ENCODE measurements around the gene CTPS2. TPM values are rescaled to one million over a fixed set of nuclear protein-coding genes. Genes with fewer than 3 reads are reported as not detected.

The CTPS2 gene
- total RNA-seq, 1 donor: 2.9 TPM

DNA sequence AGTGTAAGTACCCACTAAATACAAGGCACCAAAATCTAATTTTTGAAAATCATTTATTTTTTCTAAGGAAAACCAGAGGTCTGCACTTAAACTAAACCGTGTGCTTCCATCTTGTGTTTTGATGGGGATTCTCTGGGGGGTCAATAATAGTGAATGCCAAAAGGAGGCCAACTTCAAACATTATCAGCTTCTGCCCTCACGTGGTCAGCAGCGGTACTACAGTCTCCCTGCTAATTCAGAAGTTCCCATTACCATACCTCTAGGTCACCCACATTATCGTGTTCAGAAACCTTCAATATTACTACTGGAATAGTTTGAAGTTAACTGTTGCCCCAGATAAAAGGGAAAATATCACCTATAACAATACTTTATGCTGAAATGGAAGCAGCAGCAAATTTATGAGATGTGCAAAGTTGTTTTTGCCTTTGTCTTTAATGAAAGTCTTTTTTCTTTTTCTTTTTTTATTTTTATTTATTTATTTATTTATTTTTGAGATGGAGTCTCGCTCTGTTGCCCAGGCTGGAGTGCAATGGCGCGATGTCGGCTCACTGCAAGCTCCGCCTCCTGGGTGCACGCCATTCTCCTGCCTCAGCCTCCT is 17.3 kb downstream of the CTPS2 start:
- Histone ChIP-seq H3K27me3 (ENCODE audit: insufficient read depth, low read length) (no peaks in the 10 kb centered on the region), H3K4me3 (ENCODE audit: low read length) (no peak overlapping the region), H3K4me1 (ENCODE audit: insufficient read depth, low read length) (no peaks in the 10 kb centered on the region), H3K9me3 (ENCODE audit: low read depth, low read length) (no peaks in the 10 kb centered on the region)

DNA sequence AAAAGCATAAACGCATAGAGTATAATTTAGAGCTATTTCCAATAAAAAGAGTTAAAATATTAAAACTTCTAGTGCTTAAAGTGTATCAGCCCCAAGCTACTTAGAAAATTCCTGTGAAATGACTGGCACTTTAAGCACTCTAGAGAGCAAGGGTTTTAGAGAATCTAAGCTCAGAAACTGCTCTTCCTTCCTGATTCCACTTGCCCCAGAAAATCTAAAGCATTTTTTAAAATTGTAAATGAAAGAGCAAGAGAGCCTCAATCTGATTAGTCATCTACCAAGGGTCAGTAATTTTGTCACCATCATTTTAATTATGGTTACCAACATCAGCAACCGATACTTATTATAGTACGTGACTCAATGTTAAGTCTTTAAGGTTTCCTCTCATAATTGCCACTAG is 25.0 kb downstream of the CTPS2 start:
- Histone ChIP-seq H3K4me1 (ENCODE audit: insufficient read depth, low read length) (no peaks in the 10 kb centered on the region), H3K27me3 (ENCODE audit: insufficient read depth, low read length) (no peaks in the 10 kb centered on the region), H3K4me3 (ENCODE audit: low read length) (no peak overlapping the region), H3K9me3 (ENCODE audit: low read depth, low read length) (no peaks in the 10 kb centered on the region)

DNA sequence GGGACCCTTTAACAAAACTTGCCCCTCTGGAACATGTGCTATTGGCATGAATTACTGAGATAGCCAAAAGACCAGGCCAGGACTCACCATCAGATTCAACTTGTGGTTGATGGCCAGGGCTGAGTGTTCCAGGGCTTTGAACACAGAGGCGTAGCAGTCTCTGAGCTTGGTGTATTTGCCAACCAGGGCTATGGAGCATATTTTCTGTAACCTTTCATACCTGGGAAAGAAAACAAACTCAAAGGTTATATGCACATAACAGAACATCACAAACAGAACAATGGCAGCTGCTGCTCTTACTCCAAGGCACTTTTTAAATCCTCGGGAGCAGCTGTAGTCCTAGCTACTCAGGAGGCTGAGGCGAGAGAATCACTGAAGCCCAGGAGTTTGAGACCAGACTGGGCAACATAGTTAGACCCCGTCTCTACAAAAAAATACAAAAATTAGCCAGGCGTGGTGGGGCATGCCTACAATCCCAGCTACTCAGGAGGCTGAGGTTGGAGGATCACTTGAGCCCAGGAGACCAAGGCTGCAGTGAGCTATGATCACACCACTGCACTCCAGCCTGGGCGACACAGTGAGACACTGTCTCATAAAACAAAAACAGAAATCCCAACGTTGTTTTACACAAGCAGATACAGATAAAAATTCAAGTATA is 29.3 kb downstream of the CTPS2 start:
- Histone ChIP-seq H3K9me3 (ENCODE audit: low read depth, low read length) (no peaks in the 10 kb centered on the region), H3K4me1 (ENCODE audit: insufficient read depth, low read length) (no peaks in the 10 kb centered on the region), H3K4me3 (ENCODE audit: low read length) (no peak overlapping the region), H3K27me3 (ENCODE audit: insufficient read depth, low read length) (no peaks in the 10 kb centered on the region)

GRCh38 chrX:16678689-16679088 is 33.8 kb downstream of the CTPS2 start:
- no peak overlapping the region for H3K4me3 ChIP-seq (ENCODE audit: low read length)
- no peaks in the 10 kb centered on the region for H3K27me3 ChIP-seq (ENCODE audit: insufficient read depth, low read length)
- H3K4me1 ChIP-seq (ENCODE audit: insufficient read depth, low read length): no peaks in the 10 kb centered on the region
- H3K9me3 ChIP-seq (ENCODE audit: low read depth, low read length): no peaks in the 10 kb centered on the region

DNA sequence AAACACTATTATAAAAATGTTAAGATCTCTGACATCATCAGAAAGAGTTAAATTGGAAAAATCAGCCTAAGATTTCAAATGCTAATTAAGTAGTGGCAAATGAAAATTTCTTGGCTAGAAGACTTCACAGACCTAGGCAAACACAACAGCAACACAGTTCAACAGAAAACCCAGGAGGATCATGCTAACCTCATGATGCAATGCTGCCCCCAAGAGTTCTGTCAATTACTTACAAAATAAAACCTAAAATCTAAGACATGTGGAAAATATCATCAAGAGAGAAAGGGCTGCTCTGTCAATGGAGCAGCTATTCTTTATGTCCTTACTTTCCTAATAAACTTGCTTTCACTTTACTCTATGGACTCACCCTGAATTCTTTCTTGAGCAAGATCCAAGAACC is 41.5 kb downstream of the CTPS2 start:
- no peaks in the 10 kb centered on the region for H3K27me3 ChIP-seq (ENCODE audit: insufficient read depth, low read length)
- no peaks in the 10 kb centered on the region for H3K9me3 ChIP-seq (ENCODE audit: low read depth, low read length)
- no peaks in the 10 kb centered on the region for H3K4me1 ChIP-seq (ENCODE audit: insufficient read depth, low read length)
- no peak overlapping the region for H3K4me3 ChIP-seq (ENCODE audit: low read length)

DNA sequence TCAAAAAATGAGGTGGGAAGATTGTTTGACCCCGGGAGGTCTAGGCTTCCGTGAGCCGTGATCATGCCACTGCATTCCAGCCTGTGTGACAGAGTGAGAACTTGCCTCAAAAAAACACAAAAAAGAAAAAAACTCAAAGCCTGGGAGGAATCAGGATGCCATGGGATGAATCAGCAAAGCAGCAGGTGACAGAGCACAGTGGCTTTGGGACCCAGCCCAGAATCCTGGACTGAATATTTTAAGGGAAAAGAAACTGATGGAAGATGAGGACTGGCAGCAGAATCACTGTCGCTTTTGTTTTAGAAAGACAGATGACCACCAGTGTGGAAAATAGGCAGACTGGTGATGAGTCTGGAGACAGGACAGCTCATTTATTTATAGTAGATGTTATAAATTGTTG is 45.9 kb downstream of the CTPS2 start:
- H3K4me3 ChIP-seq (ENCODE audit: low read length): no peak overlapping the region
- no peaks in the 10 kb centered on the region for H3K4me1 ChIP-seq (ENCODE audit: insufficient read depth, low read length)
- no peaks in the 10 kb centered on the region for H3K9me3 ChIP-seq (ENCODE audit: low read depth, low read length)
- H3K27me3 ChIP-seq (ENCODE audit: insufficient read depth, low read length): no peaks in the 10 kb centered on the region

DNA sequence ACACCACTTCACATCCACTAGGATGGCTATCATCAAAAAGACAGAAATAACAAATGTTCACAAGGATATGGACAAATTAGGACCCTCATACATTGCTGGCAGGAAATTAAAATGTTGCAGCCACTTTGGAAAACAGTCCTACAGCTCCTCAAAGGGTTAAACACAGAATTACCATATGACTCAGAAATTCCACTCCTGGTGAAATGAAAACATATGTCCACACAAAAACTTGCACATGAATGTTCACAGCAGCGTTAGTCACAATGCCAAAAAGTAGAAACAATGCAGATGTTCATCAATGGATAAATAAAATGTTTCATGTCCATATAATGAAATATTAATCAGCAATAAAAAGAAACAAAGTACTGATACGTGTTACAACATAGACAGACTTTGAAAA is 47.4 kb downstream of the CTPS2 start:
- Histone ChIP-seq H3K4me1 (ENCODE audit: insufficient read depth, low read length) (no peaks in the 10 kb centered on the region), H3K4me3 (ENCODE audit: low read length) (no peak overlapping the region)

DNA sequence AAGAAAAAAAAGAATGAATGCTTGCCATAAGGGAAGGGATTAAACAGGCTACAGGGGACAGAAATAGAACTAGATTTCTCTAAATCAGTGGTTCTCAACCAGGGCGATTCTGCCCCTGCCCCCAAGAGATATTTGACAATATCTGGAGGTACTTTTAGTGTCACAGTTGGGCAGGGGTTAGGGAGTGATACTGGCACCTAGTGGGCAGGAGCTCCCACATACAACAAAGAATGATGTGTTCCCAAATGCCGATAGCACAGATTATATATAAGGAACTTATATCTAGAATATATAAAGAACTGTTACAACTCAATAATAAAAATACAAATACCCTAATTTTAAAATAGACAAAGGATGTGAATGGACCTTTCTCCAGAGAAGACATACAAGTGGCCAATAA is 47.8 kb downstream of the CTPS2 start:
- no peaks in the 10 kb centered on the region for H3K27me3 ChIP-seq (ENCODE audit: insufficient read depth, low read length)
- H3K4me1 ChIP-seq (ENCODE audit: insufficient read depth, low read length): no peaks in the 10 kb centered on the region
- no peak overlapping the region for H3K4me3 ChIP-seq (ENCODE audit: low read length)
- no peaks in the 10 kb centered on the region for H3K9me3 ChIP-seq (ENCODE audit: low read depth, low read length)

More for the DNA sequence above, 47.4 kb downstream of the CTPS2 start:
- Histone ChIP-seq H3K27me3 (ENCODE audit: insufficient read depth, low read length) (no peaks in the 10 kb centered on the region), H3K9me3 (ENCODE audit: low read depth, low read length) (no peaks in the 10 kb centered on the region)

- Histone ChIP-seq H3K9me3 (ENCODE audit: low read depth, low read length) (no peaks in the 10 kb centered on the region), H3K27me3 (ENCODE audit: insufficient read depth, low read length) (no peaks in the 10 kb centered on the region), H3K4me3 (ENCODE audit: low read length) (no peak overlapping the region), H3K4me1 (ENCODE audit: insufficient read depth, low read length) (no peaks in the 10 kb centered on the region)
Measured at GRCh38 chrX:16664074-16664473, 48.4 kb downstream of the CTPS2 start.

- Histone ChIP-seq H3K4me3 (ENCODE audit: low read length) (no peak overlapping the region), H3K9me3 (ENCODE audit: low read depth, low read length) (no peaks in the 10 kb centered on the region), H3K4me1 (ENCODE audit: insufficient read depth, low read length) (no peaks in the 10 kb centered on the region), H3K27me3 (ENCODE audit: insufficient read depth, low read length) (no peaks in the 10 kb centered on the region)
Measured at GRCh38 chrX:16662402-16662801, 50.1 kb downstream of the CTPS2 start.

- no peaks in the 10 kb centered on the region for H3K9me3 ChIP-seq (ENCODE audit: low read depth, low read length)
- H3K4me1 ChIP-seq (ENCODE audit: insufficient read depth, low read length): no peaks in the 10 kb centered on the region
- H3K27me3 ChIP-seq (ENCODE audit: insufficient read depth, low read length): no peaks in the 10 kb centered on the region
- H3K4me3 ChIP-seq (ENCODE audit: low read length): no peak overlapping the region
Measured at GRCh38 chrX:16661495-16661894, 51.0 kb downstream of the CTPS2 start.

DNA sequence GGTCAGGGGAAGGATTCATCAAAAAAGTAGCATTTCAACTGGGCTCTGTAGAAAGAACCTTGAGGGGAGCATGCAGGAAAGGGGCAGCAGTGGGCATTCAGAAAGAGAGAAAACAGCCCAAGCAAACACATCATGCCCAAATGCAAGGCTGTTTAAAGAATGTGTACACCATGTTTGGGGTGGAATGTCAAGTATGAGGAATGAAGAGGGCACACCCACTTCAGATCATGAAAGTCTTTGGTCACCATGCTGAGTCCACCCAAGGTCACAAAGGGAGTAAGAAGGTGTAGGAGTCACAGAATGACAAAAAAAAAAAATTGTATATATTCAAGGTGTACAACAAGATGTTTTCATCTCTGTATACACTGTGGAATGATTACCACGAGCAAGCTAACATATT is 53.1 kb downstream of the CTPS2 start:
- no peaks in the 10 kb centered on the region for H3K27me3 ChIP-seq (ENCODE audit: insufficient read depth, low read length)
- no peak overlapping the region for H3K4me3 ChIP-seq (ENCODE audit: low read length)
- no peaks in the 10 kb centered on the region for H3K4me1 ChIP-seq (ENCODE audit: insufficient read depth, low read length)
- no peaks in the 10 kb centered on the region for H3K9me3 ChIP-seq (ENCODE audit: low read depth, low read length)

DNA sequence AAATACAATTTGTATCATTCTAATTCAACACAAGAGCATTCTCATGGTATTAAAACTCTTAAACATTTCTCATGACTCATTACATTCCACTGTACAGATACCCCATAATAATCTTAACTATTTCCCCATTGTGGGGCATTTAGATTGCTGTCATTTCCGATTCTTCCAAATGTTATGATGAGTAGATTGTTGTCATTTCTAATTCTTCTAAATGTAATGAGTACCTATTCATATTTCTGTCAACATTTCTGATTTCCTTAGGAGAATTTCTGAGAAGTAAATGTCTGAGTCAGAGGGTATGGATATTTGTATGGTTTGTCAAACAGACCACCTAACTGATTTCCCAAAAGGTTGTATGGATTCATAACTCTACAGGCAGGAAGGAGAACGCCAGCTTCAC is 54.2 kb downstream of the CTPS2 start:
- Histone ChIP-seq H3K4me3 (ENCODE audit: low read length) (no peak overlapping the region), H3K4me1 (ENCODE audit: insufficient read depth, low read length) (no peaks in the 10 kb centered on the region), H3K9me3 (ENCODE audit: low read depth, low read length) (no peaks in the 10 kb centered on the region), H3K27me3 (ENCODE audit: insufficient read depth, low read length) (no peaks in the 10 kb centered on the region)

GRCh38 chrX:16654093-16654492 is 58.4 kb downstream of the CTPS2 start:
- Histone ChIP-seq H3K9me3 (ENCODE audit: low read depth, low read length) (no peaks in the 10 kb centered on the region), H3K4me1 (ENCODE audit: insufficient read depth, low read length) (no peaks in the 10 kb centered on the region), H3K27me3 (ENCODE audit: insufficient read depth, low read length) (no peaks in the 10 kb centered on the region), H3K4me3 (ENCODE audit: low read length) (no peak overlapping the region)

- Histone ChIP-seq H3K4me1 (ENCODE audit: insufficient read depth, low read length) (no peaks in the 10 kb centered on the region), H3K9me3 (ENCODE audit: low read depth, low read length) (no peaks in the 10 kb centered on the region), H3K27me3 (ENCODE audit: insufficient read depth, low read length) (no peaks in the 10 kb centered on the region), H3K4me3 (ENCODE audit: low read length) (no peak overlapping the region)
Measured at GRCh38 chrX:16653424-16653823, 59.0 kb downstream of the CTPS2 start.

GRCh38 chrX:16651391-16652024 is 61.0 kb downstream of the CTPS2 start:
- no peaks in the 10 kb centered on the region for H3K27me3 ChIP-seq (ENCODE audit: insufficient read depth, low read length)
- H3K9me3 ChIP-seq (ENCODE audit: low read depth, low read length): no peaks in the 10 kb centered on the region
- no peaks in the 10 kb centered on the region for H3K4me1 ChIP-seq (ENCODE audit: insufficient read depth, low read length)
- H3K4me3 ChIP-seq (ENCODE audit: low read length): no peak overlapping the region
